CD4-positive, CD25-positive, alpha-beta regulatory T cell (primary cell): ENCODE data around the gene RHOBTB1. TPM values are rescaled to one million over a fixed set of nuclear protein-coding genes. Genes with fewer than 3 reads are reported as not detected.

ENCODE experiments used
- ATAC-seq, 2 donors: fragments of 150-1000 bp; cut with Tn5 transposase; one replicate each; pipeline ENCODE4 v1.10.0; 2021; ENCODE audit warnings: low read depth in 2 of 2, moderate number of reproducible peaks in 2 of 2, moderate library complexity in 1 of 2
- DNase-seq, 3 donors: peaks; one replicate each; pipeline versions ENCODE4 v3.0.0 to v3.0.0-alpha.2; 2012 to 2022; ENCODE audit warnings: mixed read lengths in 1 of 3
- H3K27ac ChIP-seq: one replicate; pipeline ENCODE4 v1.7.0; 2013; ENCODE audit warnings: mild to moderate bottlenecking, low read length; ENCODE audit not compliant: insufficient read depth, poor library complexity, severe bottlenecking
- H3K27me3 ChIP-seq: one replicate; pipeline ENCODE4 v1.7.0; 2013; ENCODE audit warnings: low read length; ENCODE audit not compliant: control insufficient read depth, insufficient read depth
- H3K36me3 ChIP-seq: one replicate; pipeline ENCODE4 v1.7.0; 2013; ENCODE audit warnings: mild to moderate bottlenecking, low read length, moderate library complexity; ENCODE audit not compliant: control insufficient read depth, insufficient read depth
- H3K4me1 ChIP-seq: 2 replicates; pipeline ENCODE4 v1.7.0; 2013; ENCODE audit warnings: mild to moderate bottlenecking, low read length; ENCODE audit not compliant: insufficient read depth, control insufficient read depth, poor library complexity, severe bottlenecking
- H3K4me3 ChIP-seq: one replicate; pipeline ENCODE4 v1.7.0; 2013; ENCODE audit warnings: low read depth, mild to moderate bottlenecking, low read length, moderate library complexity
- H3K9me3 ChIP-seq, 2 experiments: 1 replicate in 1 of 2; 2 replicates in 1 of 2; pipeline ENCODE4 v1.7.0; 2013; ENCODE audit warnings: low read length in 2 of 2, mild to moderate bottlenecking in 1 of 2, moderate library complexity in 1 of 2; ENCODE audit not compliant: control insufficient read depth in 2 of 2
- H3K27ac Mint-ChIP-seq, 3 donors: one replicate each; pipeline ENCODE4 v1.8.0; 2020 to 2022; ENCODE audit warnings: mild to moderate bottlenecking in 3 of 3, mixed read lengths in 3 of 3, moderate library complexity in 2 of 3
- H3K27me3 Mint-ChIP-seq: one replicate; pipeline ENCODE4 v1.8.0; 2022; ENCODE audit warnings: mild to moderate bottlenecking, mixed read lengths
- H3K36me3 Mint-ChIP-seq: one replicate; pipeline ENCODE4 v1.8.0; 2020; ENCODE audit warnings: mixed read lengths
- H3K4me1 Mint-ChIP-seq, 4 donors: one replicate each; pipeline ENCODE4 v1.8.0; 2020 to 2022; ENCODE audit warnings: mixed read lengths in 4 of 4, mild to moderate bottlenecking in 1 of 4
- H3K4me3 Mint-ChIP-seq, 4 donors: one replicate each; pipeline ENCODE4 v1.8.0; 2020 to 2022; ENCODE audit warnings: mild to moderate bottlenecking in 4 of 4, mixed read lengths in 4 of 4, moderate library complexity in 3 of 4
- H3K9me3 Mint-ChIP-seq, 7 donors: one replicate each; pipeline ENCODE4 v1.8.0; 2020 to 2022; ENCODE audit warnings: mixed read lengths in 7 of 7, mild to moderate bottlenecking in 3 of 7, moderate library complexity in 2 of 7
- polyA plus RNA-seq, 4 donors: library from polyadenylated mRNA; unstranded; fragments of 300-500 nt; fragmentation: Illumina TruSeq; gene quantifications; one replicate each; pipeline ENCODE4 v1.2.3, GENCODE V29; 2021
- total RNA-seq: library from RNA; stranded (reverse); gene quantifications from one replicate; pipeline ENCODE4 v1.2.3, GENCODE V29; 2022

RHOBTB1 gene
- total and polyA plus RNA-seq, 5 donors from 2014 or later: 1.8 TPM; not detected in 4

DNA sequence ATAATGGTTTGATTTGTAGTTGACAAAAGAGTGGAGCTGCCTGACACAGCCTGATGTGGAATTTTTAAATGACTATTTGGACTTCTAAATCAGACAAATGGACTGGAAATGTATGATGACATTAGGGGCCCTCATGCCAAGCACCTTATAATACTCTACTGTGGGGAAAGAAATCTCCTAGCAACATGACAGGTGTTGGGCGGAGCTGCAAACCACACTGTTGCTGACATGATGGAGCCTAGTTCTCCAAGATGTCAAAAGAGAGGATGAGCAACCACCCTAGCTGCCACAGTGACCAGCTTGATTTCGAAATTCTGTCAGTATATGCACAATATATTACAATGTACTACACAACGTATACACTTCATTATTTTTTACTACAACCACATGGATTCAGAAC is 65.8 kb downstream of the RHOBTB1 start:
- Histone ChIP-seq H3K9me3 (no peaks in the 10 kb centered on the region), H3K4me3 (no peak overlapping the region), H3K27me3 (peaks cover 5% of the 10 kb centered on the region), H3K4me1 (no peaks in the 10 kb centered on the region), H3K27ac (no peak overlapping the region), H3K36me3 (no peaks in the 10 kb centered on the region)
- Mint-ChIP-seq H3K9me3 (peaks cover 0 to 4% (median 0%) of the 10 kb centered on the region in 7 donors), H3K4me3 (no peak overlapping the region), H3K4me1 (no peaks in the 10 kb centered on the region), H3K36me3 (no peaks in the 10 kb centered on the region), H3K27ac (no peak overlapping the region), H3K27me3 (peaks cover 4% of the 10 kb centered on the region)
- no peak for ATAC-seq
- DNase-seq: no peak

GRCh38 chr10:60877777-60878120 is 66.2 kb downstream of the RHOBTB1 start:
- H3K9me3 Mint-ChIP-seq: peaks cover 0 to 4% (median 0%) of the 10 kb centered on the region in 7 donors
- H3K36me3 ChIP-seq: no peaks in the 10 kb centered on the region
- no peak overlapping the region for H3K27ac ChIP-seq

GRCh38 chr10:60877061-60877776 is 66.8 kb downstream of the RHOBTB1 start:
- H3K36me3 Mint-ChIP-seq: no peaks in the 10 kb centered on the region
- Histone ChIP-seq H3K4me3 (no peak overlapping the region), H3K9me3 (no peaks in the 10 kb centered on the region), H3K36me3 (no peaks in the 10 kb centered on the region), H3K27me3 (peaks cover 5% of the 10 kb centered on the region), H3K27ac (no peak overlapping the region), H3K4me1 (no peaks in the 10 kb centered on the region)
- no peak for DNase-seq
- H3K27me3 Mint-ChIP-seq: peaks cover 4% of the 10 kb centered on the region
- H3K4me1 Mint-ChIP-seq: no peaks in the 10 kb centered on the region
- peaks cover 0 to 4% (median 0%) of the 10 kb centered on the region in 7 donors for H3K9me3 Mint-ChIP-seq
- no peak overlapping the region for H3K4me3 Mint-ChIP-seq
- no peak for ATAC-seq
- no peak overlapping the region for H3K27ac Mint-ChIP-seq

More at GRCh38 chr10:60877777-60878120, 66.2 kb downstream of the RHOBTB1 start:
- H3K36me3 Mint-ChIP-seq: no peaks in the 10 kb centered on the region
- no peak overlapping the region for H3K4me3 Mint-ChIP-seq
- Histone ChIP-seq H3K27me3 (peaks cover 5% of the 10 kb centered on the region), H3K4me1 (no peaks in the 10 kb centered on the region), H3K9me3 (no peaks in the 10 kb centered on the region), H3K4me3 (no peak overlapping the region)
- peaks cover 4% of the 10 kb centered on the region for H3K27me3 Mint-ChIP-seq
- H3K27ac Mint-ChIP-seq: no peak overlapping the region
- no peak for ATAC-seq
- H3K4me1 Mint-ChIP-seq: no peaks in the 10 kb centered on the region
- DNase-seq: no peak

DNA sequence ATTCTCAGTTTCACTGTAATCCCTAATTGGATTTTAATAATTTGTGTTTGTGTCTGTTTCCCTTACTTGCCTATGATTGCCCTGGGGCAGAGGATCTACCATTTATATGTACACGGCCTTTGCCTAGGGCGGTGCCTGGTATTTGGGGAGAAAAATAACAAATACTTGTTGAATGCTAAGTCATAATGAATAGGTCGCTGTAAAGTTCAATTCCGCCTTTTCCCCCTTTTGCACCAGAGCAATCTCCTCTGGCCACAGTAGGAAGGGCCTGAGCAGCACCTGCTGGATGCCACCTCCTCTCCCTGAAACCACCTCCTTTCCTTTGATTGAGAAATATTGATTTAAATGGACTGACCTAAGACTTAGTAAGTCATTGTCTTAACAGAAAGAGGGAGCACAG is 70.2 kb downstream of the RHOBTB1 start:
- Mint-ChIP-seq H3K4me1 (no peaks in the 10 kb centered on the region), H3K9me3 (peaks cover 0 to 2% (median 0%) of the 10 kb centered on the region in 7 donors), H3K36me3 (no peaks in the 10 kb centered on the region), H3K4me3 (no peak overlapping the region), H3K27me3 (no peaks in the 10 kb centered on the region), H3K27ac (no peak overlapping the region)
- Histone ChIP-seq H3K9me3 (no peaks in the 10 kb centered on the region), H3K27ac (no peak overlapping the region), H3K4me3 (no peak overlapping the region), H3K36me3 (no peaks in the 10 kb centered on the region), H3K27me3 (peaks cover 7% of the 10 kb centered on the region), H3K4me1 (no peaks in the 10 kb centered on the region)
- no peak for ATAC-seq
- DNase-seq: no peak

DNA sequence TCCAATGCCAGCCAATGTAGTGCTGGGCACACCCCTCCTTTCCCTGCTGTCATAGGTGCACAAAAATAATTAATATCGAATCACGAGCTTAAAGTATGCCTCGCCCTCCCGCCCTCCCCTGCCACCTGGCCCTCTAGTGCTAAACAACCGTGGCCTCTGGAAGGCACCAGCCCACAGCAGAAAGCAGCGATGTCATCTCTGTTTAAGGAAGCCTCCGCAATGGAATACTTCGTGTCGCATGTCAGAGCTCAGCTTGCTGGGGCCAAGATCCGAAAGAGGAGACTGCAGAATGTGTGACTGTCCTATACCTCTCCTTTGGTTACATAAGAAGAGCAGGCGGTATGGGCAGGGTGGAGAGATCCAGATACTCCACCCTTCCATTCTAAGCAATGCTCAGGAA is 71.5 kb downstream of the RHOBTB1 start:
- no peaks in the 10 kb centered on the region for H3K27me3 Mint-ChIP-seq
- Histone ChIP-seq H3K36me3 (no peaks in the 10 kb centered on the region), H3K9me3 (no peaks in the 10 kb centered on the region), H3K4me3 (no peak overlapping the region), H3K4me1 (no peaks in the 10 kb centered on the region), H3K27me3 (peaks cover 7% of the 10 kb centered on the region), H3K27ac (no peak overlapping the region)
- no peak overlapping the region for H3K4me3 Mint-ChIP-seq
- DNase-seq (no peak), ATAC-seq (no peak)
- no peaks in the 10 kb centered on the region for H3K36me3 Mint-ChIP-seq
- H3K9me3 Mint-ChIP-seq: peaks cover 0 to 2% (median 0%) of the 10 kb centered on the region in 7 donors
- no peak overlapping the region for H3K27ac Mint-ChIP-seq
- no peaks in the 10 kb centered on the region for H3K4me1 Mint-ChIP-seq

GRCh38 chr10:60871215-60871614 is 72.8 kb downstream of the RHOBTB1 start:
- H3K4me3 Mint-ChIP-seq: no peak overlapping the region
- H3K9me3 Mint-ChIP-seq: peaks cover 0 to 2% (median 0%) of the 10 kb centered on the region in 7 donors
- Histone ChIP-seq H3K27me3 (peaks cover 5% of the 10 kb centered on the region), H3K9me3 (no peaks in the 10 kb centered on the region), H3K4me1 (no peaks in the 10 kb centered on the region), H3K4me3 (no peak overlapping the region), H3K27ac (no peak overlapping the region), H3K36me3 (no peaks in the 10 kb centered on the region)
- ATAC-seq: no peak
- no peaks in the 10 kb centered on the region for H3K36me3 Mint-ChIP-seq
- no peaks in the 10 kb centered on the region for H3K4me1 Mint-ChIP-seq
- H3K27me3 Mint-ChIP-seq: no peaks in the 10 kb centered on the region
- H3K27ac Mint-ChIP-seq: no peak overlapping the region
- no peak for DNase-seq

GRCh38 chr10:60870803-60871202 is 73.2 kb downstream of the RHOBTB1 start:
- Histone ChIP-seq H3K4me1 (no peaks in the 10 kb centered on the region), H3K27me3 (peaks cover 4% of the 10 kb centered on the region), H3K36me3 (no peaks in the 10 kb centered on the region), H3K9me3 (no peaks in the 10 kb centered on the region), H3K27ac (no peak overlapping the region), H3K4me3 (no peak overlapping the region)
- Mint-ChIP-seq H3K27me3 (no peaks in the 10 kb centered on the region), H3K9me3 (peaks cover 0 to 2% (median 0%) of the 10 kb centered on the region in 7 donors), H3K4me3 (no peak overlapping the region), H3K27ac (no peak overlapping the region), H3K36me3 (no peaks in the 10 kb centered on the region), H3K4me1 (no peaks in the 10 kb centered on the region)
- ATAC-seq (no peak), DNase-seq (no peak)

DNA sequence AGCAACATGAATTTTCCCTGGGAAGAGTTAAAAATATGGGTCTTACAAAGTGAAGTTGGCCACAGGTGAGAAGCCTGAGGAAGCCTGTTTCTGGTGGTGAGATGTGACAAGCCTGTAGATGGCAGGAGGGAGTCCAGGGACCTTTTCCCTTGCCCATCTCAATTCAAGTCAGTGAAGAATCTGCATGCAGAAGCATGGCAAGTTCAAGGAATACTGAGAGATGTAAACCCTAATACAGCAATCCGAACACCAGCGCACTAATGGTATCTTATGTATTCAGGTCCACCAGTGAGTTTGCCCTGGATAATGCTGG is 73.6 kb downstream of the RHOBTB1 start:
- H3K27me3 ChIP-seq: peaks cover 2% of the 10 kb centered on the region
- Mint-ChIP-seq H3K4me1 (no peaks in the 10 kb centered on the region), H3K27ac (no peak overlapping the region), H3K4me3 (no peak overlapping the region), H3K9me3 (peaks cover 0 to 2% (median 0%) of the 10 kb centered on the region in 7 donors), H3K36me3 (no peaks in the 10 kb centered on the region), H3K27me3 (peaks cover 2% of the 10 kb centered on the region)
- H3K9me3 ChIP-seq: no peaks in the 10 kb centered on the region
- H3K4me1 ChIP-seq: no peaks in the 10 kb centered on the region
- no peak overlapping the region for H3K27ac ChIP-seq
- no peak for ATAC-seq
- H3K36me3 ChIP-seq: no peaks in the 10 kb centered on the region
- DNase-seq: no peak
- H3K4me3 ChIP-seq: no peak overlapping the region
